ENCODE data around the gene NPBWR2.

NPBWR2 gene

DNA sequence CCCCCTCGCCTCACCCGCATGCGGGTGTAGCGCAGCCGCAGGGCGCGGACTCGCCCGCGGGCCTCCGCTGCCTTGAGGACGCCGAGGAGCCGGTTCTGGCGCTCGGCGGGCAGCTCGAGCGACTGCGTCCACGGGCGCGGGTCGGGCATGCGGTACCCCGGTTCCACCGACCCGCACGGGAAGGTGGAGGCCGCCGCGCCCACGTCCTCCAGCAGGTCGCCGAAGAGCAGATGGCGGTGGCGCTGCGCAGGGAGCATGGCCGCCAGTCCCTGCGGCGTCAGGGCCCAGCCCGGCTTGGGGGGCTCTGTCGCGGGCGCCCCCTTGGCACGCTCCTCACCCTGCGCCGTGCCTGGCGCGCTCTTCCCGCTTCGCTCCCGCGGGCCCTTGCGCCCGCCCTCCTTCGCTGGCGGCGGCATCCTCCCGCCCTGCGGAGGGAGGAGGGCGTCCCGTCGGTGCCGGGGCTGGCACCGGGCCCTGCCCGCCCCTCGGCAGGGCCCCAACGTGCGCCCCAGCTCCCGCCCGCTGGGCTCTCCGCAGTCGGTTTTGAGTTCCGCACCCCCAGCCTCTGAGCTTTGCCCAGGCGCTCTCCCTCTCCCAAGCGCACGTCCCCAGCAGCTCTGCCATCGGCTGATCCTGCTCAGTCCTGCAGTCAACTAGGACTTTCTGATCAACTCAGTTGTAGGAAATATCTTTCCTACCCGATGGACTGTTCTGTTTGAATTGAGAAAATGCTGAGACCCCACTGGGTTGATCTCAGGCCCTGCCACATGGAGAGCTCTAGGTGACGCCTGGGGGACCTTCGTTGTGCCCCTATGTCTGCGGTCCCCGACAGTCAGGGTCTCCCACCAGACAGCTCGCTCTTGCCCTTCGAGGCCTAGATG is 23.3 kb downstream of the NPBWR2 start, which contains the start of gene LKAAEAR1:
Gene LKAAEAR1 (minus strand): TSS at position 595 of the 881 bp plus-strand sequence. CDS start 179 bp downstream, at position 416.
- no peak for DNase-seq

DNA sequence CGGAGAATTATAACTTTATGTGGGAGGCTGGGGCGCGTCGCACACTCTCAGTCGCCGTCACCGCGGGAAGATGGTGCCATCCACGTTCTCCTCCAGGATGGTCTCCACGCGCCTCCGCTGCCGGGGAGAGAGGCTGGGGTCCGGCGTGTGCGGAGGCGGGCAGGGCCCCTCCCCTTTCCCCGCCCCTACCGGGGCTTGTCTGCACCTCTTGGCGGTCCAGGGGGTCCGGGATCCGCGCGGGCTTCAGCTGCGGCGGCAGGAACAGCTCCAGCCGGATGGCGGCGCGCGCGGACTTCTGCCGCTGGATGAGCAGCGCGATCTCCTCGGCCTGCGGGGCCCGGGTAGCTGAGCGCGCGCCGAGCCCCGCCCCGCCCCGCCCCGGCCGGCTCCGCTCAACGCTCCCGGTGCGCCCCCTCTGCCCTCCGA is 24.0 kb downstream of the NPBWR2 start:
- peak; percentile 72 for DNase-seq

DNA sequence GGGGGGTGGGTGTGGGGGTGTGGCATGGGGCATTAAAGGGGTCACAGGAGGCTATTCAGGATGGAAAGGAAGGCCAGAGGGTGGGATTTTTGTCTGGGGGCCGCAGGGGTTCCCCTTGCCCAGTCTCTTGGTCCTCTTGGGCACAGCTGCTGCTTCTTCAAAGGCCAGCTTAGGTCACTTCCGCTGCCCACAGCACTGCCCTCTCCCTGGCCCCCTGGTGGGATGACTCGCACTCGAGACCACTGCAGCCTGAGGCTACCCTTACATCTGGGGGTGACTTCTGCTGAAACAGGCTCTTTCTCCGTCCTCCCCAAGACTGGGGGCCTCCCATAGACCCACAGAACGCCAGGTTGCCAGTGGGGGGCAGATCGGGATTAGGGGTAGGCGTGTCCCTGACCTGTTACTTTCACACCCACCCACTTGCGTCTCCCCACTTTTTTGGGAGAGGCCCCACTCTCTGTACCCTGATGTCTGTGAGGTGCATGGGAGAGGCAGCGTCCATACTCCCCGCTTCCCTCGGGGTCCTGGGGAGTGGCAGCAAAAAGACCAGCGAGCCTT is 24.5 kb downstream of the NPBWR2 start:
- DNase-seq = no peak

DNA sequence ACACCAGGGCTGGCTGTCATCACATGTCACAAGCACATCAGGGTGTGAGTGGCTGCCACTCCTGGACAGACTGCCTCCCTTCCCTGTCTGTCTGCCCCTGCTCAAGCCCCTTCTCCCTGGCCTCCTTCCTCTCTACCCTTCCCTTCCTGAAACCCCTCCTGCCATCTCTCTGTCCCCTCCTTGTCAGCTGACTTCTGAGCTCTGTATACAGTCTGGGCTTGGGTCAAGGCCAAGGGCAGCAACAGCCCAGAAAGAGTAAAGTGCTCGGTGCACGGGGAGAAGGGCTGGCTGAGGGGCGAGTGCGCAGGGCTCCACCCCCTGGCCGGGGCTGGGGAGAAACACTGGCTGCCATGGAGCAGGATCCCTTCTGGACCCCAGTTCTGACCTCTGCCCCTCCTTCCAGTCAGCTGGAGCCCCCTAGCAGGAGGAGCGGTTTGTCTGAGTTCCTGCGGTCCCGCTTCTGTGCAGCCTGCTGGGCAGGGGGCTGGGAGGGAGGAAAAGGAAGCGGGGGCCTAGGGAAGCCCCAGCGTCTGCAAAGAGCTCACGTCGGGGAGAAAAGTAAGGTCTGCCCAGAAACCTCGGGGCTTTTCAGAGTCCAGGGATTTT is 25.1 kb downstream of the NPBWR2 start:
- DNase-seq = no peak

DNA sequence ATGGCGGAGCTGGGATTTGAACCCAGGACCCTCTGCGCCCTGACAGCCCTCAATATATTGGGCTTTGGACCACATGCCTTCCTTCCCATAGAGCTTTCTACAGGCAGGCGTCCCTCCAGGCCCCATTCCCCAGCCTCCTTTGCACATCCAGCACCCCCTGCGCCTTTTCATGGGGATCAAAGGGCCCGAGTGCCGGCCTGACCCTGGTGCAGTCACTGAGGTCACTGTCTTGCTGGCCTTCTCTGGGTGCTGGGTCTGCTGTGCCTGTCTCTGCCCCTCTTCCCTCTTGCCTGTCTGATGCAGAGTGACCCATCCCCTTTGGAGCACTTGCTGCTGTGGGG is 25.8 kb downstream of the NPBWR2 start:
- no peak for DNase-seq

DNA sequence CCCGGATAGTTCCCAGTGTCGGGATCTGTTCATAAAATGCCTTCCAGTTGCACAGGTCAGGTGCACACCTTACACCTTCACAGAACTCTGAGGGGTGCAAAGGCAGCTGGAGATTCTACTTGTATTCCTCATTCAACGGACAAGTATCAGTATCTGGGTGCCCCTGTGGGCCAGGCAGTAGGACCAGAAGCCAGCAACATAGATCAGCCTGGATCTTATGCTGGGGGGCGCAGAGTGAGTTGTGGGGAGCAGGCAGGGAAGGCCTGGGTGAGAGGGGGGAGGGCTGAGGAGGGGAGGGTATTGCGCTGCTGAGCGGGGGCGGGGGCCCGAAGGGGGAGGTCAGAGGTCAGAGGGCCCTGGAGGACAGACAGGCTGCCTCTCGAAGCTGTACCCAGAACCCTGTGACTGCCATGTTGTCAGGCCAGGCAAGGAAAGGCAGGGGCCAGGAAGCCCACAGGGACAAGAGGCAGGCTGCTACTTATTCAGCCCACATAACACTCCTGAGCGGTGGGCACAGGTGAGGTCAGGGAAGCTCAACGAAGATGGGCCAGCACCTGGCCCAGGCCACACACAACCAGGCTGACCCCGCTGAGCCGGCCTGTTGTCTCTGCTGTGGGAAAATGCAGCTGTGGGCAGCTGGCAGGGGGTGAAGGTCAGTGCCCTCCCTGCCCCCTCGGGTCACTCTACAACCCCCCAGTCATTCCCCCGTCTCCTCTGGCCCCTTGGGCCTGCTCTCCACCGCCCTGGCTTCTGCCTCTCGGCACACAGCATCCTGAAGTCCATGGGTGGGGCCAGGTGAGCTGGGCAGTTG is 26.3 kb downstream of the NPBWR2 start:
- no peak for DNase-seq

DNA sequence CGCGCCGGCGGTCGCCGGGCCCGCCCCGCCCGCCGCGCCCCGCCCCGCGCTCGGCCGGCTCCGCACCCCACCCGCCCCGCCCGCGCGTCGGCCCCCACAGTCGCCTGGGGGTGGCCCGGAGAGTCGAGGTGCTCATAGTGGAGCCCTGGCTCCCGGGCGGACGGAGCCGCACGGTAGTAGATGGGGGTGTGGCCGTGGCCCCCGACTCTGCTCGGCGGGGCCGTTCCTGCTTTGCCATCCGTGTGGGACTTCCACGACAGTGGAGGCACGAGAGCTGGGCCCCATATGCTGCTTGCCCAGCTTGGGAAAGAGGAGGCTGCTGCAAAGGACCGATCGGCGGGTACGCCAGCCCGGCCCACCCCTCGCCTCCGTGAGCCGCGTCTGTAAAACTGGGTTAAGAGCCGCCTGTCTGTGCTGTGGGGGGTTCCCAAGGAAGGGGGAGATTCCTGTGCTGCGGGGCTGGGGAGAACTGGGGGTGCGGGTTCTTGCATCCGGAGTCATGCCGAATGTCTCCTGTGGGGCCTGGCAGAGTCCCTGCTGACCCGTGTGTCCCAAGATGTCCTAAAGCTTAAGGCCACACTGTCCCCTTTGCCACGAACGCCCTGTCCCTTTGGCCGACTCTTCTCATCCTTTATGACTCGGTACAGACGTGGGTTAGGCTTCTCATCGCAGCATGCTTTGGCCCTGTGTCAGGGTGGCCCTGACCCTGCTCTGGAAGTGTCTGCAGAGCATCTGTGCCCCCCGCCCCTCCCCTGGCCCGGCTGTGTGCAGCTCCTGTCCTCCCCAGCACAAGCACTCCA is 27.2 kb downstream of the NPBWR2 start, which contains the start of gene OPRL1:
Gene OPRL1 (plus strand): TSS at position 70 of the 800 bp plus-strand sequence. CDS start 12,639 bp downstream, outside the sequence.
- peak; percentile 31 for DNase-seq

DNA sequence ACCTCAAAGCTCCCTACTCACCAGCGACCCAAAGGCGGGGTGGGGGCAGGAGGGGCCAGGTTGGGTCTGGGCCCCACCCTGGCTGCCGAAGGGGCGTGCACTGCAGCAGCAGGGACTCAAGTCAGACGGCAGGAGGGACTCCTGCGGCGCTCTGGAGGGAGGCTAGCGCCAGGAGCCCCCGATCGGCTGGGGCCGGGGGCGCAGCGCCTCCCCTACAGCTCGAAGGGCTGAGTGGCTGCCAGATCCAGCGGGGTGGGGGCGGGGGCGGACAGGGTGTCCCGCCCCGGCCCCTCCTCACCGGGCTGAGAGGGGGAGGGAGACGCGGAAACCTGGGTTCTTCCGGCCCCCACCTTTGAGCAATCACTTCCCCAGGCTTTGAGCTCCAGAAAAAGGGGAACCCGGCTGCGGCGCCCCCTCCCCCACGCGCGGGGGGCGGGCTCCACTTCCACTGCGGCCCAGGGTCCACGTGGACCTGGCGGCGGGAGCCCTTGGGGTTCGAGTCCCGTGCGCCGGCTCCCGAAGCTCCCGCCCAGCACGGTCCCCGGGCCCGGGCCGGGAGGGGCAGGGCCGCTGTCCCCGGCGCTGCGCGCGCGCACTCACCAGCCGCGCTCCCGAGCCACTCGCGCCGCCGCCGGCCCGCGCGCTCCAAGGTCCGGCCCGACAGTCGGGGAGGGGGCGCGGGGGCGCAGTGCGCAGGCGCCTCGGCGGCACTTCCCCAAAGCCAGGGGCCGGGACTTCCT is 27.9 kb downstream of the NPBWR2 start, which contains the start of gene RGS19:
Gene RGS19 (minus strand): TSS at position 246 of the 740 bp plus-strand sequence. CDS start 2,632 bp downstream, outside the sequence.
- peak; percentile 83 for DNase-seq

DNA sequence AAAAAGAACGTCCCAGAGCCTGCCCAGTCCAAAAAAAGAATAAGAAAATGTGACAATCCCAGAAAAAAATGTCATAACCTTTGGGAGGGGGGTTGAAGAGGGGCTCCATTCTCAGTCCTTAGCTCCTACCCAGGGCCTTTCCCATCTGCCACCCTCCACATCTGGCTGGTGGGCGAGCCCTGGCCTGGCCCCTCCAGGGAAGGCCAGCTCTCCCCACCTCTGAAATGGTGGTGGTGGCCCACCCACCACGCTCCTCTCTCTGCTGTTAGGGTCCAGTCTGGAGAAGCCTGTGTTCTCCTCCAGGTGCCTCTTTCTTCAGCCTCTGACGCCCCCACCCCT is 28.5 kb downstream of the NPBWR2 start:
- DNase-seq = no peak

DNA sequence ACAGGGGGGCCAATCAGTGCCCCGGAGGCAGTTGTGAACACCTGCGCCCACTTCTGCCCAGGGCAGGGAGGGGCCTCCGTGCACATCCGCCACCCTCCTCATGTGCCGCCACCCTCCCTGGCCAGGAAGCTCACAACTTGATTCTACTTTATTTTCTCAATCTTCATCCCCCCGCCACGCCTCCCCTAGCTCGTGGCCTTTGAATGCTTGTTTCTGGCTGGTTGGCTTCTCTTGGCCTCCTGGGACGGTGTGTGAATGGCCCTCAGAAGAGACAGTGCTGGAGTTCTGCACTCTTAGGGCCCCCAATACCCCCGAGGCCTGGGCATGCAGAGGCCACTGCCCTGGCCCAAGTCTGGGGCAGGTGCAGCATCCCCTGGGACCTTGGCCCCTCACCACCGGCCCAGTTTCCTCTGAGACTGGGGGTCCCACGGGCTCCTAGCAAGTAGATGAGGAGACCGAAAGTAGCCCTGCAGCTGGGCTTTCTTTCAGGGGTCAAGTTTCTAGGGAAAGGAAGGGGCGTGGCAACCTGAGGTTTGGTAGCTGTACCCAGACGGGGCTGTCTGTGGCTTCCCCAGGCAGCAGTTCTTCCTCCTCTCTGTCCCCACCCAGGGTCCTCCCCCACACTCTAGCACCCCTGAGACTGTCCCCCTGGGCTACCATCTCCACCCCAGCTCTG is 29.4 kb downstream of the NPBWR2 start:
- DNase-seq = peak; percentile 15

DNA sequence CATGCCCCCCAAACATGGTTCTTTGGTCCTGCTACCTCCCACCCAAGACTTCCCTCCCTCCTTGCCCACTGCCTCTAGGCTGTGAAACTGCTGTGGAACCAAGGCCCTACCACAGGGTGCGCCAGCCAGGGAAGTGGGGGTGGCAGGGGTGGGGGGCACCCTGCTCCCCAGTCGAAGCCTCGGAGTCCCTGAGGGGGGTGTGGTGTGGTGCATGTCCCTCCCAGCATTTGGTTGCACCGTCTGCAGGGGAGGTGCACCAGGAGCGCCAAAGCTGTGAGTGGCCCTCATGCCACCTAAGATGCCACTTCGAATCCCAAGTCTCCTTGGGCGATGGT is 29.9 kb downstream of the NPBWR2 start:
- DNase-seq = no peak

DNA sequence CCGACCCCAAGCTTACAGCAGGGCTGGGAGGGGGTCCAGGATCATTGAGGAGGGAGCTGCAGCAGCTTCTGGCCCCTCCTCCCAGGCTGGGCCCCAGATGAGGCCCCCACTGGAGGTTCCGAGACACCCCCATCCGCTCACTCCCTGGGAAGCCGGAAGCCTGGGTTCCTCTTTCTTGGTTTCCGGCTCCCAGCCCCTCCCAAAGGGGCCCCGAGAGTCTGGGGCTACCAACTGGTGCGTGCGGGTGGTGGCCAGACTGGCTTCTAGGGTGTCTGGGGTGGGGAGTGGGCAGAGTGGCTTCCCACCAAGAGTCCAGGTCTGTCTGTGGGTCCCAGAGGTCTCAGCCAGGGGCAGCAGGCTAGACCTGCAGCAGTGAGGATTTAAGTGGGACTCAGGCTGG is 30.3 kb downstream of the NPBWR2 start:
- DNase-seq = peak; percentile 51

DNA sequence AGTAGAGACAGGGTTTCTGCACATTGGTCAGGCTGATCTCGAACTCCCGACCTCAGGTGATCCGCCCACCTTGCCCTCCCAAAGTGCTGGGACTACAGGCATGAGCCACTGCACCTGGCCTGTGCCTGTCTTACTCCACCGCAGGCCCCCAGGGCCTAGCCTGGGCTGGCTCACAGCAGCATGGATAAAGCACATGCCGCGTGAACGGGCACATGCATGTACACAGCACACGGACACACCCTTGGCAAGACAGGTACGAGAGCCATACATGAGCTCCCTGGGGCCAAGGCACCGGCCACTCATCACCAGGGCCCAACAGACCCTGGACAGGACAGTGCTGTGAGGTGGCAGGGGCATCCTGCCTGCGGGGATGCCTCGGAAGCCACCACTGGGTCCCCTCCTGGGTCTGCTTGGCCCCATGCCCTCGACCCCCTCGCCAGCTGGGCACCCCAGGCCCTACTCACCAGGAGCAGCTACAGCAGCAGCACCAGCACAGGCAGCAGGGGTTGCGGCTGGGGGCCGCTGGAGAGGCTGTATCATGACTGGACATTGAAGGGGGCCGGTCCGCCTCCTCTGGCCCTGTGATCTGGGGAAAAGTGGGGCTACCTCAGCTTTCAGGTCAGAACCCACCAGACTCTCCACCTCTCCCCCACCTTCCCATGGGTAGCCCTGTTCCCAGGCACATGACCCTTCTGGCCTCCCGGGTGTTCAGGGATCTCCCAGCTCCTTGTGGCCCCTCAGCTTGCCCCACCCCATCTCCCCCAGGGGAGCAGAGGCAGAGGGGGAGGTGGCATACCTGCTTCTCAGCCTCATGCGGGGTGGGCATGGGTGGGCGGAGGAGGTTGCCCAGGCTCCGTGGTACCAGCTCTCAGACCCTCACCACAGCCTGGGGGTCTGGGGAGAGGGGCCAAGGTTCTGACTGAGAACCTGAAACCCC is 31.0 kb downstream of the NPBWR2 start:
- no peak for DNase-seq

DNA sequence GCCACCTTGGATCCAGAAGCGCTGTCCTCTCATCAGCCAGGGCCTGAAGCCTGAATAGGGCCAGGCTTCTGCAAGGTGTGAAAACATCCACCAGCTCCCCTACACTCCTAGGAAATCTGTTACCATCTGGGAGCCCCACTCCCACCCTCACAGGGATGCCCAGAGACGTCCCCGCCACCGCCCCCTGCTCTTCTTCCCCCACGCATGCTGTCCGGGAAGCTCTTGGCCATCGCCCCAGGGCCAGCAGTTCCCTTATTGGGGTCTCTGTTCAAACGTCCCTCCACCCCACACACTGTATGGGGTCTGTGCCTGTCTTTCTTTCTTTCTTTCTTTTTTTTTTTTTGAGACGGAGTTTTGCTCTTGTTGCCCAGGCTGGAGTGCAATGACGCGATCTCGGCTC is 31.8 kb downstream of the NPBWR2 start:
- DNase-seq = no peak

DNA sequence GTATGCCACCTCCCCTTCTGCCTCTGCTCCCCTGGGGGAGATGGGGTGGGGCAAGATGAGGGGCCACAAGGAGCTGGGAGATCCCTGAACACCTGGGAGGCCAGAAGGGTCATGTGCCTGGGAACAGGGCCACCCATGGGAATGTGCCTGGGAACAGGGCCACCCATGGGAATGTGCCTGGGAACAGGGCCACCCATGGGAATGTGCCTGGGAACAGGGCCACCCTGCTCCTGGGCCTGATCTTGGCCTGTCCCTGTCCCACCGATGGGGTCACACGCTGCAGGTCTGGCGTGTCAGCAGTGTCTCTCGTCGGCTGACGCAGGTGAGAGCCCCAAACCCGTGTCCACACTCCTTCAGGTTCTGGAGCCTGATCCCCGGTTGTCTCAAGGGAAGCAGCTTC is 32.4 kb downstream of the NPBWR2 start:
- no peak for DNase-seq

DNA sequence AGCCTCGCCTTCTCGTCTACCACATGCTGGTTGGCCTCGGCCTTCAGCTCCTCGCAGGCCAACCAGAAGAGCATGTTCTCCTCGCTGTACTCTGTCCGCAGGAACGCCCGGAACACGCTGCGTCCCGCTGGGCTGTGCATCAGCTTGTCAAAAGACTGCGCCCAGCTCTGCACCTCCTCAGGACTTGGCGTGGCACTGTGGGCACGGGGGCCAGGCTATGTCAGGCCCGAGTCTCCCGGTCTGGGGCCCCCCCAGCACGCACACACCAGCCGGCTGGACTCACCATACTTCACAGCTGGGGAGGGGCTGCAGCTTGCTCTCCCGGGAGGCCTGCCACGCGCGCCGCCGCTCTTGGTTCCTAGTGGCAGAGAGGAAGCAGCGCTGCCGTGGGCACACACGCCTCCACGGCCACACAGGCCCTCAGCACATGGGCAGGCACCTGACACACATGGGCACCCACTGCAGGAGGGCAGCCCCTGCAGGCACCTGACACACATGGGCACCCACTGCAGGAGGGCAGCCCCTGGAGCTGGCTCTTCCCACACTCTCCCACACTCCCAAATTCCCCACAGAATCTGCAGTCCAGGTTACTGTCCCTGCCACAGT is 33.1 kb downstream of the NPBWR2 start:
- no peak for DNase-seq

DNA sequence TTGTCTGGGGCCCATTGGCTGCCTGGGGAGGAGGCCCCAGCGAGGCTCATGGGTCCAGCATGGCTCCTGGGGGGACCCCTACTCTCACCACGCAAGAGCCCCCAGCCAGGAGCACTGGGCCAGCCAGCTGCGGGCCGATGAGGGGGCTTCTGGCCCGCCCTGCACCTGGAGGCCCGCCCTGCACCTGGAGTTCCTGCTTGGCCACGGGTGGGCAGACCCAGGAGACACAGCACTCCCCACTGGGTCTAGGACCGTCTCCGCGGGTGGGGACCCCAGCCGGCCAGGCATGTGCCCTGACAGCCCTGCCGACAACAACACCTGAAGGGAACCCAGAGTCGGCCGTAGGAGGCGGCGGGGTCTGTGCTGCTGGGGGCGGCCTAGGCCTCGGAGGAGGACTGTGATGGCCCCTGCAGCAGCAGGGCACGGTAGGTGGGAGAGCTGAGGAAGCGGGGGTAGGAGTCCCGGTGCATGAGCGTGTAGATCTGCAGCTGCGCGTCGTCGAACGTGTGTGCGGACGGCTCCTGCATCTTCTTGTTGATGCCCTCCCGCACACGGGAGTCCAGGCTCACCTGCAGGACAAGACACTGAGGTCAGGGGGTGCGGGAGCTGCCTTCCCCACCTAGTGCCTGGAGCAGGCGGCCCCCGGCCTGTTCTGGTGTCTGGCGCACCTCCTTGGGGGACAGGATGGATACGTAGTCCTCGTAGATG is 33.7 kb downstream of the NPBWR2 start:
- DNase-seq = no peak

DNA sequence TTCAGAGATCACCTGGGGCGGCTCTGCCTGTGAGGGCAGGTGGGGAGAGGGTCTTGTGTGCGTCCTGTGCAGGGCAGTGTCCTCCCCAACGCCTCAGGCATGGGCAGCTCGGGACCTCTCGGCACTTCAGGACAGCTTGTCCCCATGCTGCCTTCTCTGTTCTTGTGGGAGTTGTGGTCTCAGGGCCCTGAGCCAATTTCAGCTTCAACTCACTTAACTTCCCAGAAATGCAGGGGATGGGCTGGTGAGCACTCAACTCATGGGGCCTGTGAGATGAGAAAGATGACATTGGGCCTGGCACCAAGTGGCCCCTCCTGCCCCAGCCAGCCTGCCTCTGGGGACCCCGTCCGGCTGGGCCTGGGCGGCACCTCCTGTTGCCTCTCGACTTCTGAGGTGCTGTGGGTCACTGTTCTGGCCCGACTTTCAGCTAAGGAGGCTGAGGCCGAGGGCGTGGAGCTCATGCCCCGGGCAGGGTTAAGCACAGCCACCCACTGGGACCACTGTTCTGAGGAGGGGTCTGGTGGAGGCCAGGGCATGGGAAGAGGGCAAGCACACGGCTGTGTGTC is 34.8 kb downstream of the NPBWR2 start:
- no peak for DNase-seq
